ENCODE measurements around the gene NDST3.

The NDST3 gene

GRCh38 chr4:118268780-118269179, 234.5 kb downstream of the NDST3 start:
- ATAC-seq, result no peak
- TF ChIP-seq TCF4 (CRISPR knock-in tag; IDR thresholded peaks at IDR 0.05; ENCODE audit: borderline replicate concordance) (no peak), TOX (CRISPR knock-in tag; IDR thresholded peaks at IDR 0.05; ENCODE audit: borderline replicate concordance) (no peak), ISL1 (CRISPR knock-in tag; IDR thresholded peaks at IDR 0.05) (no peak), GLIS3 (CRISPR knock-in tag; IDR thresholded peaks at IDR 0.05) (no peak), POU6F1 (CRISPR knock-in tag; IDR thresholded peaks at IDR 0.05; ENCODE audit: borderline replicate concordance, low read depth) (no peak), ZNF70 (CRISPR knock-in tag; IDR thresholded peaks at IDR 0.05) (no peak), CREB5 (CRISPR knock-in tag; IDR thresholded peaks at IDR 0.05; ENCODE audit: low read depth) (no peak), CSRNP3 (CRISPR knock-in tag; IDR thresholded peaks at IDR 0.05) (no peak), ARNTL (CRISPR knock-in tag; IDR thresholded peaks at IDR 0.05; ENCODE audit: borderline replicate concordance, low read depth) (no peak), ZNF565 (CRISPR knock-in tag; conservative IDR thresholded peaks at IDR 0.05; ENCODE audit: low read depth) (no peak), PPARA (CRISPR knock-in tag; IDR thresholded peaks at IDR 0.05; ENCODE audit: borderline replicate concordance) (no peak), ZFP30 (CRISPR knock-in tag; IDR thresholded peaks at IDR 0.05) (no peak), PATZ1 (CRISPR knock-in tag; IDR thresholded peaks at IDR 0.05; ENCODE audit: borderline replicate concordance) (no peak), ZNF8 (CRISPR knock-in tag; IDR thresholded peaks at IDR 0.05) (no peak), ZC3H10 (CRISPR knock-in tag; IDR thresholded peaks at IDR 0.05) (no peak), TSHZ2 (CRISPR knock-in tag; IDR thresholded peaks at IDR 0.05) (no peak), BACH2 (CRISPR knock-in tag; IDR thresholded peaks at IDR 0.05; ENCODE audit: borderline replicate concordance) (no peak)

- ATAC-seq, result peak; percentile 65
- no peak for TF ChIP-seq BACH2 (CRISPR knock-in tag; IDR thresholded peaks at IDR 0.05; ENCODE audit: borderline replicate concordance)
These were observed 236.2 kb downstream of the NDST3 start for GRCh38 chr4:118270492-118270891.

GRCh38 chr4:118271788-118272187, 237.5 kb downstream of the NDST3 start:
- no peak for ATAC-seq

More at GRCh38 chr4:118271788-118272187, 237.5 kb downstream of the NDST3 start:
- TF ChIP-seq ARNTL (CRISPR knock-in tag; IDR thresholded peaks at IDR 0.05; ENCODE audit: borderline replicate concordance, low read depth) (no peak), CREB5 (CRISPR knock-in tag; IDR thresholded peaks at IDR 0.05; ENCODE audit: low read depth) (no peak), ZNF70 (CRISPR knock-in tag; IDR thresholded peaks at IDR 0.05) (no peak), PATZ1 (CRISPR knock-in tag; IDR thresholded peaks at IDR 0.05; ENCODE audit: borderline replicate concordance) (no peak), GLIS3 (CRISPR knock-in tag; IDR thresholded peaks at IDR 0.05) (no peak), ISL1 (CRISPR knock-in tag; IDR thresholded peaks at IDR 0.05) (no peak), CSRNP3 (CRISPR knock-in tag; IDR thresholded peaks at IDR 0.05) (no peak), CSDC2 (CRISPR knock-in tag; IDR thresholded peaks at IDR 0.05) (no peak), TOX (CRISPR knock-in tag; IDR thresholded peaks at IDR 0.05; ENCODE audit: borderline replicate concordance) (no peak)
